Panc1 (cell line): ENCODE measurements around the gene DUSP10. TPM values are rescaled to one million over a fixed set of nuclear protein-coding genes. Genes with fewer than 3 reads are reported as not detected.

ENCODE experiments used
- ATAC-seq: fragments of 200-7000 bp; cut with Tn5 transposase; 2 replicates; pipeline ENCODE4 v1.9.1; 2020; ENCODE audit warnings: mild to moderate bottlenecking, moderate library complexity
- BruUV-seq: library from RNA; stranded (reverse); fragments of 400-500 nt; replicated peaks from 2 replicates; lab custom pipeline; 2021; lab: Mats Ljungman, UMichigan
- CTCF ChIA-PET: fragments of 300-600 bp; sonication (Branson Sonifier 250); formaldehyde crosslinking; loops from one replicate; lab custom pipeline; 2022; ENCODE audit warnings: antibody characterized with exemption; lab: Charles Lee
- POLR2A ChIA-PET: fragments of 300-600 bp; sonication (Branson Sonifier 250); formaldehyde crosslinking; loops from one replicate; lab custom pipeline; 2022; ENCODE audit warnings: antibody characterized with exemption; lab: Charles Lee
- DNase-seq: peaks from one replicate; pipeline ENCODE4 v3.0.0-alpha.2; 2010; ENCODE audit warnings: low read depth, low spot score
- H3K27ac ChIP-seq: 2 replicates; pipeline ENCODE4 v1.5.1; 2011; ENCODE audit warnings: mild to moderate bottlenecking, low read length, inconsistent platforms
- H3K27me3 ChIP-seq: fragments of 200-500 bp; sonication (Bioruptor generic); 2 replicates; pipeline ENCODE4 v1.6.0; 2014; ENCODE audit warnings: low read length, inconsistent platforms; ENCODE audit not compliant: control insufficient read depth, insufficient read depth
- H3K36me3 ChIP-seq: fragments of 200-500 bp; sonication (Bioruptor generic); 2 replicates; pipeline ENCODE4 v1.5.1; 2014; ENCODE audit warnings: inconsistent platforms, mild to moderate bottlenecking, low read length, moderate library complexity; ENCODE audit not compliant: control insufficient read depth, insufficient read depth
- H3K4me1 ChIP-seq: 2 replicates; pipeline ENCODE4 v1.5.1; 2011; ENCODE audit warnings: inconsistent platforms, mild to moderate bottlenecking, low read length, moderate library complexity; ENCODE audit not compliant: control insufficient read depth, insufficient read depth
- H3K4me3 ChIP-seq, 2 experiments: 2 replicates each; pipeline ENCODE4 v1.5.1; 2011 to 2012; ENCODE audit warnings: low read depth in 2 of 2, low read length in 2 of 2, mild to moderate bottlenecking in 2 of 2, inconsistent platforms in 1 of 2, moderate library complexity in 1 of 2
- H3K9me3 ChIP-seq: fragments of 200-500 bp; sonication (Bioruptor generic); 2 replicates; pipeline ENCODE4 v1.5.1; 2014; ENCODE audit warnings: low read depth, mild to moderate bottlenecking, inconsistent platforms, low read length, moderate library complexity; ENCODE audit not compliant: control insufficient read depth, insufficient read depth
- CTCF ChIP-seq: fragments of 450-650 bp; IDR thresholded peaks from 2 replicates; pipeline ENCODE4 v1.5.1; 2017; ENCODE audit warnings: mild to moderate bottlenecking
- POLR2AphosphoS5 ChIP-seq: IDR thresholded peaks from 2 replicates; pipeline ENCODE4 v1.6.1; 2012; ENCODE audit warnings: mild to moderate bottlenecking, low read depth, low read length, moderate library complexity
- REST ChIP-seq, 2 experiments: IDR thresholded peaks; 2 replicates each; pipeline ENCODE4 v1.6.1; 2011 to 2012; ENCODE audit warnings: low read depth in 2 of 2, control low read depth in 1 of 2, low read length in 1 of 2, mild to moderate bottlenecking in 1 of 2, moderate library complexity in 1 of 2; ENCODE audit not compliant: insufficient read depth in 1 of 2
- SIN3A ChIP-seq: IDR thresholded peaks from 2 replicates; pipeline ENCODE4 v1.6.1; 2012; ENCODE audit warnings: low read depth, mild to moderate bottlenecking, low read length, moderate library complexity, borderline replicate concordance; ENCODE audit not compliant: insufficient read depth
- TCF7L2 ChIP-seq: IDR thresholded peaks from 2 replicates; pipeline ENCODE4 v1.6.1; 2011; ENCODE audit warnings: mild to moderate bottlenecking, low read depth, low read length, inconsistent platforms
- in situ Hi-C: cut with HindIII; loops from 2 replicates; pipeline ENCODE4 v1.10.0; 2016; ENCODE audit warnings: low sequenced_read_pairs, low pct_unique_long_range_greater_than_20kb
- intact Hi-C: fragments of 100-400 bp; cut with micrococcal nuclease; formaldehyde crosslinking; loops from one replicate; pipeline ENCODE4 v1.10.0; 2022; ENCODE audit not compliant: unreplicated experiment
- total RNA-seq: library from RNA; stranded (reverse); gene quantifications from one replicate; pipeline ENCODE4 v1.2.1, GENCODE V29; 2021; ENCODE audit not compliant: unreplicated experiment

Gene DUSP10
- total RNA-seq, 1 experiment from 2014 or later, result 1.4 TPM

- no peak overlapping the region for H3K4me3 ChIP-seq
- no peaks in the 10 kb centered on the region for H3K27me3 ChIP-seq
- POLR2A ChIA-PET, result no interaction called here
- no peak for DNase-seq
- intact Hi-C loops (no loop called here), in situ Hi-C loops (no loop called here)
- no TSS peak for BruUV-seq
- H3K9me3 ChIP-seq, result no peaks in the 10 kb centered on the region
- CTCF ChIA-PET, result no interaction called here
- H3K27ac ChIP-seq, result no peak overlapping the region
- ATAC-seq, result no peak
- no peak for TF ChIP-seq SIN3A
- TF ChIP-seq CTCF, result no peak
- TF ChIP-seq POLR2AphosphoS5, result no peak
- TF ChIP-seq REST (IDR thresholded peaks at IDR 0.05; ENCODE audit: insufficient read depth in 1 of 2, low read depth in 2 of 2, low read length in 1 of 2), result no peak
- TF ChIP-seq TCF7L2, result no peak
- no peaks in the 10 kb centered on the region for H3K36me3 ChIP-seq
- H3K4me1 ChIP-seq, result no peaks in the 10 kb centered on the region
Measured at GRCh38 chr1:221696718-221697461, 45.0 kb downstream of the DUSP10 start.

GRCh38 chr1:221696027-221696426, 45.9 kb downstream of the DUSP10 start:
- TF ChIP-seq CTCF (no peak), SIN3A (no peak), POLR2AphosphoS5 (no peak), REST (IDR thresholded peaks at IDR 0.05; ENCODE audit: insufficient read depth in 1 of 2, low read depth in 2 of 2, low read length in 1 of 2) (no peak), TCF7L2 (no peak)
- in situ Hi-C loops, result no loop called here
- Histone ChIP-seq H3K36me3 (no peaks in the 10 kb centered on the region), H3K27me3 (no peaks in the 10 kb centered on the region), H3K4me1 (no peaks in the 10 kb centered on the region), H3K27ac (no peak overlapping the region), H3K9me3 (no peaks in the 10 kb centered on the region), H3K4me3 (no peak overlapping the region)
- DNase-seq (no peak), ATAC-seq (no peak)
- no TSS peak for BruUV-seq
- POLR2A ChIA-PET, result no interaction called here
- intact Hi-C loops, result no loop called here
- CTCF ChIA-PET, result no interaction called here
